GM12875 (cell line): Measurements from ENCODE around the gene SIGLEC8.
"Not testable (repeated sequence)": the region's sequence is repeated elsewhere in the genome, so short reads cannot be mapped to it uniquely, and the experiment has no call there.

Experiments used
- H3K4me3 ChIP-seq: one replicate; pipeline ENCODE4 v1.5.1; 2011; ENCODE audit warnings: low read depth, low read length, control low read depth
- TF ChIP-seq, protein P1 (sequence below): IDR thresholded peaks from 2 replicates; pipeline ENCODE4 v1.5.1; 2011; ENCODE audit warnings: low read depth, mild to moderate bottlenecking, control low read depth, inconsistent platforms, low read length, moderate library complexity, borderline replicate concordance; ENCODE audit not compliant: insufficient read depth

The SIGLEC8 gene

DNA sequence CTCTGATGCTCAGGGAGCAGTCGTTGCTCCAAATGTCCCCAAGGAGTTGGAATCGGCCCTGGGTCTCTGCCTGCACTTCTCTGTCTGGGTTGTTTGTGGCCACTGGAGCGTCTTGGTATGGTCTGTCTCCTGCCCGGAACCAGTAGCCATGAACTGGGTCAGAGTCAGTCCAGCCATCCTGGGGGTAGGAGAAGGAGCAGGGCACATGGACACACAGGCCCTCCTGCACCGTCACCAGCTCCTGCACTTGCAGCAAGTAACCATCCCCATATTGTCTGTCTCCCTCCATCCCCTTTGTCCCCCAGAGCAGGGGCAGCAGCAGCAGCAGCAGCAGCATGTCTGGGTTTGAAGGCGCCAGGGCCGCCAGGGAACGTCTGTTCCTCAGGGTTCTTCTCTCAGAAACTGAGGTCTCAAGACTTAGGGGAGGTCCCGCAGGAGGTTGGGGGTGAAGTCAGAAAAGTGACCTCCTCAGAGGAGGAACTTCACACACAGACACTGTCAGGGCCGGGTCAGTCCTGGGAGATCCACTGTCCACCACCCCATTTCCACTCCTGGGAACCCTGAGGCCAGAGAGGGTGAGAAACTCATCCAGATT lies at the start of gene SIGLEC8:
Gene SIGLEC8 (minus strand): TSS at position 404 of the 595 bp plus-strand sequence. CDS start 67 bp downstream, at position 337.
- H3K4me3 ChIP-seq: no peak within 1 kb of the TSS
- TF ChIP-seq, protein P1, sequence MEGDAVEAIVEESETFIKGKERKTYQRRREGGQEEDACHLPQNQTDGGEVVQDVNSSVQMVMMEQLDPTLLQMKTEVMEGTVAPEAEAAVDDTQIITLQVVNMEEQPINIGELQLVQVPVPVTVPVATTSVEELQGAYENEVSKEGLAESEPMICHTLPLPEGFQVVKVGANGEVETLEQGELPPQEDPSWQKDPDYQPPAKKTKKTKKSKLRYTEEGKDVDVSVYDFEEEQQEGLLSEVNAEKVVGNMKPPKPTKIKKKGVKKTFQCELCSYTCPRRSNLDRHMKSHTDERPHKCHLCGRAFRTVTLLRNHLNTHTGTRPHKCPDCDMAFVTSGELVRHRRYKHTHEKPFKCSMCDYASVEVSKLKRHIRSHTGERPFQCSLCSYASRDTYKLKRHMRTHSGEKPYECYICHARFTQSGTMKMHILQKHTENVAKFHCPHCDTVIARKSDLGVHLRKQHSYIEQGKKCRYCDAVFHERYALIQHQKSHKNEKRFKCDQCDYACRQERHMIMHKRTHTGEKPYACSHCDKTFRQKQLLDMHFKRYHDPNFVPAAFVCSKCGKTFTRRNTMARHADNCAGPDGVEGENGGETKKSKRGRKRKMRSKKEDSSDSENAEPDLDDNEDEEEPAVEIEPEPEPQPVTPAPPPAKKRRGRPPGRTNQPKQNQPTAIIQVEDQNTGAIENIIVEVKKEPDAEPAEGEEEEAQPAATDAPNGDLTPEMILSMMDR: no peak

DNA sequence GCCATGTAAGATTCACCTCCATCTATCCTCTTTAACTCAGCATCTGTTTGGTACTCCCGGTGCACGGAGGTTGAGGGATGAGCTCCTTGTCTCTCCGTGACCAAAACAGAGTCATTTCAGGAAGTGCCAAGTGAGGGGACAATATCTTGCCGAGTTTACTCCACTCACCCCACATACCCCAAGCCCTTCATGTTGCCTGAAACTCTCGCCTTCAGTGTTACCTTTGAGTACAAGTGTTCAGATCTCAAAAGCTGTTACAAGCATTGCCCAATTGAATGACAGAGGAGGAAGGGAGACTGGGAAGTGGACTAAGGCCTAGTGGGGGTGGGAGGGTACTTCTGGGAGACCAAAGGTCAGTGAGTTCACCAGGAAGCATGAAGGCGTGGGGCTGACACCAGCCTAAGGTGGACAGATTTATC lies 49.4 kb upstream of the SIGLEC8 start:
- no peak overlapping the region for H3K4me3 ChIP-seq

DNA sequence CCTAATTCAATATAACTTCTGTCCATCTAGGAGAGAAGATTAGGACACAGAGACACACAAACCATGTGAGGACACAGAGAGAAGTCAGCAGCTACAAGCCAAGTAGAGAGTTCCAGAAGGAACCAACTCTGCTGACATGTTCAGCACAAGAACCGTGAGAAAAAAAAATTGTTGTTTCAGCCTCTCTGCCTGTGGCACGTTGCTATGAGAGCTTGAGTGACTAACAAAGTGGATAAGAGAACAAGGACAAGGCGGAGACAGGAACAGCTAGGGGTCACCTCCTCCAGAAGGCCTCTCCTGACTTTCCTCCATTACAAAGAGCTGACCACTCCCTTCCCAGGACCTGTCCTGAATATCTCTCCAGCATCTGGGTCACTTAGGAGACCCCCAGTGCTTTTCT lies 48.9 kb upstream of the SIGLEC8 start:
- TF ChIP-seq, protein P1: no peak
- no peak overlapping the region for H3K4me3 ChIP-seq

More for the DNA sequence above, 49.4 kb upstream of the SIGLEC8 start:
- TF ChIP-seq, protein P1: no peak

DNA sequence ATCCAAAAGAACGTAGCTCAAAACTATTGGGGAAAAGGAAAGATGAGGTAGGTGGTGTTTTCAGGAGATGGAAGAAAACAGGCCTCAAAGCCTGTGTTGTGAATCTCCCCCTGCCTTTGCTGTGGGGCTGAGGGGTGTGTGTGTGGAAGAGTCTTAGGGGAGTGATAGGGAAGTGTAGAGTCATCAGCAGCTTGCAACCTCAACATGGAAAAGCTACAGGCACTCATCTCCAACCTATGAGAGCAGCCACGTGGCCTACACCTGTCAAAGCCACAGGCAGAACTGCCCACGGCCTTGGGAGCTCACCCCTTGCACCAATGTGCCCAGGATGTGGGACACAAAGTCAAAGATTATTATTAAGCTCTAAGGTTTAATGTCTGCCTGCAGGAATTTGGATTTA lies 47.6 kb upstream of the SIGLEC8 start:
- H3K4me3 ChIP-seq: no peak overlapping the region
- TF ChIP-seq, protein P1: no peak

DNA sequence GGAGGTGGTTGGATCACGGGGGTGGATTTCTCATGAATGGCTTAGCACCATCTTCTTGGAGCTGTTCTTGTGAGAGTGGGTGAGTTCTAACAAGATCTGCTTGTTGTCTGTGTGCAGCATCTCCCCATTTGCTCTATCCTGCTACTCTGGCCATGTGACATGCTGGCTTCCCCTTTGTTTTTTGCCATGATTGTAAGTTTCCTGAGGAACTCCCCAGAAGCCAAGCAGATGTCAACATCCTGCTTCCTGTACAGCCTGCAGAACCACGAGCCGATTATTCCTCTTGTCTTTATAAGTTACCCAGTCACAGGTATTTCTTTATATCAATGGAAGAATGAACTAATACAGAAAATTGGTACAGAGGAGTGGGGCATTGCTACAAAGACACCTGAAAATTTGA lies 45.6 kb upstream of the SIGLEC8 start:
- no peak overlapping the region for H3K4me3 ChIP-seq
- TF ChIP-seq, protein P1: no peak

DNA sequence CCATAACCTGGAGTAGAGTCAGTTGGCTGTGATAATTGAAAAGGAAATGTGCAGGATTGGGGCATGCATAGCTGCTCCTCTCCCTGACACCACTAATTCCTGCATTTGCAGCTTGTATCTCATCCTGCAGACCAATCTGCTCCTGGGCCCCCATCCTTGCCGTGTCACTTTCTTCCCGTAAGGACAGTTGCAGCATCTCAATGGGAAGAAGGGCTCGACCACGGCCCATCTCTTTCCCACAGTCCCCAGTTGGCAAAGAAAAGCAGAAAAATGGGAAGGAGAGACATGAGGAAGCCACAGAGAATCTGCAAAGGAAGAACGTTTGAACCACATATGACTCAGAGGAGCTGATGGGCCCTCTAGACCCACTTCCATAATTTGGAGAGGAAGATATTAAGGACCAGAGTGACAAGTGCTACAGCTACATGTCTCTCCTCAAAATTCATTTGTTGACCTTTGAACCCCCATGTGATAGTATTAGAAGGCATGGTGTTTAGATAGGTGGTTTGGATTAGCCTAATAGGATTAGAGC lies 45.1 kb upstream of the SIGLEC8 start:
- TF ChIP-seq, protein P1: no peak
- no peak overlapping the region for H3K4me3 ChIP-seq

DNA sequence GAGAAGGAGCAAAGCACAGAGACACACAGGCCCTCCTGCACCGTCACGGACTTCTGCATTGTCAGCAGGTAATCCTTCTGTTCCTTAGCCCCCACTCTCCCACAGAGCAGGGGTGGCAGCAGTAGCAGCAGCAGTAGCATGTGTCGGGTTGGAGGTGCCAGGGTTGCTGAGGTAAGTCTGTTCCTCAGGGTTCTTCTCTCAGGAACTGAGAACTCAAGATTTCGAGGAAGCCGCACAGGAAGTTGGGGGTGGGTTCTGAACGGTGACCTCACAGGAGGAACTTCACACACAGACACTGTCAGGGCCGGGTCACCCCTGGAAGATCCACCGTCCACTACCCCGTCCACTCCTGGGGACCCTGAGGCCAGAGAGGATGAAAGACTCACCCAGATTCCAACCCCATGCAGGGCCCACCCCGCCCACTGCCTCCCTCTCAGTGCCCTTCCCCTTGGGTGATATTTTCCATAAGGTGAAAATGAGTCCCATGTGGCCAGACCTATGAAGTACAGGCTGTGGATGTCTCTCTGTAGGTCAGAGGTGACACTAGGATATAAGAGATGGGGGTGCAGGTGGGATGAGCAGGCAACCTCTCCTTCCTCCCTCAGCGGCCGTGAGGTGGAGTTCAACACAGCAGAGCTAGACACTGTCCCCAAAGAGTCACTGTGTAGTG lies 43.5 kb upstream of the SIGLEC8 start, which contains the start of gene SIGLEC12:
Gene SIGLEC12 (minus strand): TSS at position 207 of the 670 bp plus-strand sequence. CDS start 67 bp downstream, at position 140.
- H3K4me3 ChIP-seq: no peak within 1 kb of the TSS
- TF ChIP-seq, protein P1: no peak

DNA sequence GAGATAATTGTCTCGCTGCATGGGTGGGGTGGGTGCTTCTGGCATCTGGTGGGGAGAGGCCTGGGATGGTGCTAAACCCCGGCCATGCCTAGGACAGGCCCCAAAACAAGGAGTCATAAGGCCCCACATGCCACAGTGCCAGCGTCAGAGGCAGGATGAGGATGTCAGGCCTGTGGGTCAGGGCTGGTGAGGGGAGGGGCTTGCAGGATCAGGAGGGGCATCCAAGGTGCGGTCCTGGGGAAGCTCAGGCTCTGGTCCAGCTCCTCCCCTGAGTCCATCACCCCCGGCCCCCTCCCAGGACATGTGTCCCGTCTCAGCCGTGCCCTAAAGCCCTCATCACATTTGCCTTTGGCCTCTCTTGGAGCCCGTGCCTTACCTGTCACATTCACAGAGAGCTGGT lies 42.7 kb upstream of the SIGLEC8 start:
- not testable (repeated sequence) for H3K4me3 ChIP-seq
